GM18498 (cell line): ENCODE results near the gene IL17RA.

Experiments
- ATAC-seq: cut with Tn5 transposase; IDR thresholded peaks from one replicate; pipeline ENCODE4 v1.9.1; 2021; ENCODE audit warnings: mild to moderate bottlenecking, moderate library complexity; ENCODE audit not compliant: unreplicated experiment

The IL17RA gene

GRCh38 chr22:17105143-17106129 lies 20.6 kb downstream of the IL17RA start:
- no peak for ATAC-seq

GRCh38 chr22:17106161-17106784 lies 21.5 kb downstream of the IL17RA start:
- no peak for ATAC-seq

DNA sequence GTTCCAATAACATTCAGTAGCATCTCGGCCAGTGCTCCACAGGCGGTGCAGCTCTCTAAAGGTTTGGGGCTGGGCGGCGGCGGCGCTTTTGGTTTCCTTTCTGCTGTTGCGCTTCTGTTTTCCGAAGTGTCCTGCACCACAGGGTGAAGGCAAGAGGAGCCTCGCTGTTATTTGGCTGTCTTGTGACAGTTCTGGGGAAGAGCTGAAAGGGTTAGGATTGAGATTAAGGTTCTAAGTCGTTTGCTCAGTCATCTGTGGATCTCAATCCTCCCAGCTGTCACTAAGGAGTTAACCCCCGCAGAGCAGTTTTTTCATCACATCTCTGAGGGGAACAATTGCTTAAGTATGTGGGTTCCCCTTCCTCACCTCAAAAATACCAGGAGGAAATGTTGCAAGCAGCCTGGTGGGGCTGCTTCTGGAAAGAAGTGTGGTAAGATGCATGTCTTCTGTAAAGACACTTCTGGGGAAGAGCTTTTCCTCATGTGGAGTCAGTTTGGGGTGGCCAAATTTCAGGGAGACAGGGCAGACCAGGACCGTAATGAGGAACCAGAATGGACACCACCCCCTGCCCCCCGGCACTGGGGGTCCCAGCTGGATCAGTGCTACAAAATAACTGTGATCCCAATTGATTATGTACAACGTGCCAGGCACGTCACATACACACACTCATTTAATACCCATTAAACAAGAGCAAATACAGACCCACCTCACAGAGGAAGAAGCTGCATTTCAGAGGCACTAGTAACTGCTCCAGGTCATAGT lies 22.2 kb downstream of the IL17RA start:
- no peak for ATAC-seq

DNA sequence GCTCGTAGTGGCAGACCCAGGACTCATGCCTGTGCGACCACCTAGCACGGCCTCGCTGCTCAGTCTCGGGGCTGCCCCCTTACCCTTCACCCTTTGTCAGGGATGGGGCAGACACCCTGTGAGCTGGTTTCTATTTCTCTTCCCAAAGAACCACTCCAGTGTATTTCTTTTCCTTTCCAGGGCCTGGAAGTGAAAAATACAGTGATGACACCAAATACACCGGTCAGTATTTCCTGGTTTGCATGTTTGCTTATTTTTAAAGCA lies 22.7 kb downstream of the IL17RA start:
- ATAC-seq = no peak

GRCh38 chr22:17108256-17109112 lies 23.7 kb downstream of the IL17RA start:
- ATAC-seq = no peak

- no peak for ATAC-seq
These were observed 24.5 kb downstream of the IL17RA start for GRCh38 chr22:17109113-17109865.

GRCh38 chr22:17109976-17110375 lies 25.2 kb downstream of the IL17RA start:
- ATAC-seq = no peak

GRCh38 chr22:17110791-17111550 lies 26.2 kb downstream of the IL17RA start:
- no peak for ATAC-seq

DNA sequence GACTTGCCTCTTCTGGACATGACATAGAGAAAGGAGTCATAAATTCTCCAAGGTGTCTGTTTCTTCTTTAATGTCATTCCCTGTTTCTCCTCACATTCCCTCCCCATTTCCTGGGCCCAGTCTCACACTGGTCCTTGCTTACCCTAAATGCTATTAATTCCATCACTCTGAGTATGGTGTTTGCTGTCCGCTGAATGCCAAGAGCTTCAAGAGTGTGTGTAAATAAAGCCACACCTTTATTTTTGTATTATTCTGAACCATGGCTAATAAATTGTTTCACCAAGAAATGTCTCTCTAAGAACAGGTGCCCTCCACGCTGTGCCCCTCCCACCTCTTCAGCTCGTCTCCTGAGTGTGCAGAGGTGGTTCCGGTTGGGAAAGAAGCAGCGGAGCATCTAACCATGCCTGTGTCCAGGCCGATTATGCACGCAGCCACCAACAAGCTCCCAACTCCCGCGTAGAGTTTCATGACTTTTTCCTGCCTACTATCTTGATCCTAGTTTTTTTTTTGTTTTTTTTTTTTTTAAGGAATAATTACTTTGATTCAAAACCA lies 27.8 kb downstream of the IL17RA start:
- no peak for ATAC-seq

GRCh38 chr22:17113600-17113999 lies 28.8 kb downstream of the IL17RA start:
- no peak for ATAC-seq

GRCh38 chr22:17114173-17114897 lies 29.5 kb downstream of the IL17RA start:
- ATAC-seq = no peak

- no peak for ATAC-seq
These were observed 30.1 kb downstream of the IL17RA start for GRCh38 chr22:17114898-17115235.

GRCh38 chr22:17115236-17115635 lies 30.4 kb downstream of the IL17RA start:
- ATAC-seq = no peak

DNA sequence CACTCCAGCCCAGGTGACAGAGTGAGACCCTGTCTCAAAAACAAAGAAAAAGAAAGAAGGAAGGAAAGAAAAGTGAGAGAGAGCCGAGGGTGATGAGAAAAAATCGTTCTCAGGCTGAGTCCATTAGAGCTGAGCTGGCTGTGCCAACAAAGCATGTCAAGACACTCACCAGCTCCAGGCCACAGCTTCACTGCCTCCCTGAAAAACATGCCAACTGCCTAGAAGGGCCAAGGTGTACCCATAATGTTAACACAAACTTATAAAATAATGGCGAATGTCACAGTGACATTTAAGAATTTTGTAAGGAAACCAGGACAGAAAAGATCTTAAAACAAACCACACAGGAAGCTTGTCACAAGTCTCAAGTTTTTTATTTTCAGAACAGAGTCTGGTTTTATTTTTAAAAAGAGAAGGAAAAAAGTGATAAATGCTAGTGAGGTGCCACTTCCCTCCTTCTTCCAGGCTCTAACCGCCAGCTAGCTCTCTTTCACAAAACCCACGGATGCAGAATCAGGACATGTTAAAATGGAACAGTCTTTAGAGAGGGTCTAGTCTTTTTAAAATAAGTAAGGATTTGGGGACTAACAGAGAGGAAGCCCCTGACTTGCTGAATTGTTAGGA lies 31.3 kb downstream of the IL17RA start:
- no peak for ATAC-seq

DNA sequence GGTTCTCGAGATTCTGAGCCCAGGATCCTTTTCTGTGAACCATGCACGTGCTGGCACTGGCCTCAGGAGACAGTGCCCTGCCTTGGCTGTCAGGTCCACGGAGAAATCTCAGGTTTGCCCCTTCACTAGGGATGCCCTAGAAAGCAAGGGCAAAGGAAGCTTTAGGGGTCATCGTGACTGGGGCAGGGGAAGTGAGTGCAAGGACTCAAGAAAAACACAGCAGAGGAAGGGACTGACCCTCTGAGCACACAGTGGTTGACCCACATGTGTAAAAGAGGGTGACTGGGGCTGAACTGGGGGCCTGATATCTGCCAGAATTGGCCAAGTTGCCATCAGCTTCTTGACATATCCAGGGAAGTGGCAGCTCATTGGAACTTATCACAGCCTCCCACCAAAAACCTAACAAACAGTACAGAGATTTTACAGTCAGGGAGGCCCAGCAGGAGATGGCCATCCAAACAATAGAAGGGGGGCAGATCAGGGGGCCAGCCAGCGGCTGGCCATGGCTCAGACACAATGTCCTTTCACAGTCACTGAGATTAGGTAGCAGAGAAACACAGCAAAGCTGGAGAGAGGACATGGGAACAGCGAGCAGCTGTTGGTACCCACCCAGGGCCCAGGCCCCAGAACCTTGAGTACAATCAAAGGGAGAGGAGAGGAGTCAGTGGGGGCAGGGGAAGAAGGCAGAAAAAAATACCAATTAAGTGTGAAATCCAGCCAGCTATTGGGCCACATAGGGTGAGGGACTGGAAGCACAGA lies 32.0 kb downstream of the IL17RA start:
- ATAC-seq = no peak

GRCh38 chr22:17117400-17117799 lies 32.6 kb downstream of the IL17RA start:
- ATAC-seq = no peak

GRCh38 chr22:17117890-17118289 lies 33.1 kb downstream of the IL17RA start:
- ATAC-seq = no peak
